Measurements from ENCODE around the gene IL17RA. TPM values are rescaled to one million over a fixed set of nuclear protein-coding genes. Genes with fewer than 3 reads are reported as not detected.

IL17RA gene
- polyA plus RNA-seq, 1 donor from 2014 or later = 0.52 TPM

GRCh38 chr22:17152971-17153370 is 68.2 kb downstream of the IL17RA start:
- Histone ChIP-seq H3K9me3 (ENCODE audit: low read length) (no peaks in the 10 kb centered on the region), H3K9ac (ENCODE audit: low read length) (no peak overlapping the region), H3K27ac (ENCODE audit: low read length) (no peak overlapping the region), H3K4me3 (ENCODE audit: low read length) (no peak overlapping the region), H2AFZ (ENCODE audit: low read depth, low read length) (no peak overlapping the region), H3K79me2 (replicated peaks; ENCODE audit: insufficient read depth, low read length) (peaks cover 13% of the 10 kb centered on the region), H3K36me3 (ENCODE audit: insufficient read depth, low read length) (no peaks in the 10 kb centered on the region), H3K4me2 (ENCODE audit: low read length) (no peak overlapping the region), H3F3A (ENCODE audit: insufficient read depth, low read length, poor library complexity, severe bottlenecking) (no peaks in the 10 kb centered on the region), H3K9me2 (ENCODE audit: insufficient read depth, low read length) (no peaks in the 10 kb centered on the region), H4K20me1 (ENCODE audit: insufficient read depth) (no peaks in the 10 kb centered on the region), H3K27me3 (ENCODE audit: insufficient read depth, low read depth, low read length) (no peaks in the 10 kb centered on the region)
- no peak for TF ChIP-seq POLR2AphosphoS5 (IDR thresholded peaks at IDR 0.05)
- no peak for TF ChIP-seq CTCF (IDR thresholded peaks at IDR 0.05; ENCODE audit: poor library complexity, severe bottlenecking)
- TF ChIP-seq RAD21 (conservative IDR thresholded peaks at IDR 0.05) = no peak
- TF ChIP-seq TAF1 (IDR thresholded peaks at IDR 0.05; ENCODE audit: low read depth) = no peak
- TF ChIP-seq EZH2 (IDR thresholded peaks at IDR 0.05; ENCODE audit: borderline replicate concordance, insufficient read depth, low read length, poor library complexity, severe bottlenecking) = no peak
- TF ChIP-seq MXI1 (conservative IDR thresholded peaks at IDR 0.05; ENCODE audit: poor library complexity, severe bottlenecking) = no peak
- no peak for TF ChIP-seq EP300 (conservative IDR thresholded peaks at IDR 0.05; ENCODE audit: poor library complexity, severe bottlenecking)
- TF ChIP-seq REST (IDR thresholded peaks at IDR 0.05; ENCODE audit: borderline replicate concordance) = no peak
- TF ChIP-seq SMC3 (conservative IDR thresholded peaks at IDR 0.05; ENCODE audit: poor library complexity) = no peak

GRCh38 chr22:17155941-17156340 is 71.1 kb downstream of the IL17RA start:
- Histone ChIP-seq H3K79me2 (replicated peaks; ENCODE audit: insufficient read depth, low read length) (peaks cover 13% of the 10 kb centered on the region), H3K27ac (ENCODE audit: low read length) (no peak overlapping the region), H3K27me3 (ENCODE audit: insufficient read depth, low read depth, low read length) (no peaks in the 10 kb centered on the region), H3K9me2 (ENCODE audit: insufficient read depth, low read length) (no peaks in the 10 kb centered on the region), H3F3A (ENCODE audit: insufficient read depth, low read length, poor library complexity, severe bottlenecking) (no peaks in the 10 kb centered on the region), H2AFZ (ENCODE audit: low read depth, low read length) (no peak overlapping the region), H3K9ac (ENCODE audit: low read length) (no peak overlapping the region), H3K4me3 (ENCODE audit: low read length) (peak overlapping the region; percentile 47), H3K4me2 (ENCODE audit: low read length) (no peak overlapping the region), H4K20me1 (ENCODE audit: insufficient read depth) (no peaks in the 10 kb centered on the region), H3K36me3 (ENCODE audit: insufficient read depth, low read length) (no peaks in the 10 kb centered on the region), H3K9me3 (ENCODE audit: low read length) (no peaks in the 10 kb centered on the region)
- no peak for TF ChIP-seq TAF1 (IDR thresholded peaks at IDR 0.05; ENCODE audit: low read depth)
- TF ChIP-seq EZH2 (IDR thresholded peaks at IDR 0.05; ENCODE audit: borderline replicate concordance, insufficient read depth, low read length, poor library complexity, severe bottlenecking) = no peak
- TF ChIP-seq EP300 (conservative IDR thresholded peaks at IDR 0.05; ENCODE audit: poor library complexity, severe bottlenecking) = no peak
- no peak for TF ChIP-seq MXI1 (conservative IDR thresholded peaks at IDR 0.05; ENCODE audit: poor library complexity, severe bottlenecking)
